Measurements from ENCODE around the gene SPHK1. TPM values are rescaled to one million over a fixed set of nuclear protein-coding genes. Genes with fewer than 3 reads are reported as not detected.

Gene SPHK1
- total RNA-seq, 4 donors from 2014 or later, result 14.7 to 29.2 (median 18.9) TPM

- Histone ChIP-seq H3K4me1 (peaks cover 0 to 45% (median 16%) of the 10 kb centered on the region in 3 donors), H3K36me3 (peaks cover 0 to 5% of the 10 kb centered on the region in 2 donors), H3K4me3 (no peak overlapping the region), H3K27me3 (no peaks in the 10 kb centered on the region), H3K27ac (no peak overlapping the region), H3K9me3 (no peaks in the 10 kb centered on the region)
- ATAC-seq, result no peak
- WGBS, 2 donors (ENCODE audit: low coverage in 1 of 2), result 55% methylated on average over 7 of the region's 11 CpGs; no CpG with 5 or more reads in 1 of the 2 donors
- no peak for TF ChIP-seq CTCF (IDR thresholded peaks at IDR 0.05)
- TF ChIP-seq EP300 (IDR thresholded peaks at IDR 0.05), result no peak
- no peak for TF ChIP-seq POLR2A (IDR thresholded peaks at IDR 0.05)
- TF ChIP-seq POLR2AphosphoS5 (IDR thresholded peaks at IDR 0.05), result no peak
Measured at GRCh38 chr17:76417499-76418143, 33.2 kb downstream of the SPHK1 start.

GRCh38 chr17:76419576-76420260 lies 35.3 kb downstream of the SPHK1 start:
- no peak for TF ChIP-seq EP300 (IDR thresholded peaks at IDR 0.05)
- Histone ChIP-seq H3K9me3 (no peaks in the 10 kb centered on the region), H3K4me1 (peaks cover 0 to 33% (median 11%) of the 10 kb centered on the region in 3 donors), H3K36me3 (peaks cover 0 to 9% of the 10 kb centered on the region in 2 donors), H3K27me3 (no peaks in the 10 kb centered on the region), H3K4me3 (no peak overlapping the region), H3K27ac (no peak overlapping the region)
- 65 to 71% methylated on average over 7 to 10 of the region's 17 CpGs for WGBS, 2 donors (ENCODE audit: low coverage in 1 of 2)
- ATAC-seq, result no peak

- ATAC-seq, result no peak
- H3K36me3 ChIP-seq, result peaks cover 0 to 9% of the 10 kb centered on the region in 2 donors
- no peak for TF ChIP-seq EP300 (IDR thresholded peaks at IDR 0.05)
- no peak for TF ChIP-seq CTCF (IDR thresholded peaks at IDR 0.05)
- TF ChIP-seq POLR2AphosphoS5 (IDR thresholded peaks at IDR 0.05), result no peak
- no peak for TF ChIP-seq POLR2A (IDR thresholded peaks at IDR 0.05)
- H3K4me1 ChIP-seq, result peaks cover 0 to 26% (median 11%) of the 10 kb centered on the region in 3 donors
- H3K4me3 ChIP-seq, result no peak overlapping the region
- 40% methylated on average over 2 of the region's 10 CpGs; no CpG with 5 or more reads in 1 of the 2 donors for WGBS, 2 donors (ENCODE audit: low coverage in 1 of 2)
- H3K9me3 ChIP-seq, result no peaks in the 10 kb centered on the region
- peak overlapping the region in 2 of 4 donors; percentile 1 to 38 for H3K27ac ChIP-seq
- H3K27me3 ChIP-seq, result no peaks in the 10 kb centered on the region
Measured at GRCh38 chr17:76420356-76421043, 36.1 kb downstream of the SPHK1 start.

- Histone ChIP-seq H3K4me3 (no peak overlapping the region), H3K4me1 (peaks cover 0 to 26% (median 11%) of the 10 kb centered on the region in 3 donors), H3K27me3 (no peaks in the 10 kb centered on the region), H3K27ac (peak overlapping the region in 1 of 4 donors; percentile 38), H3K36me3 (peaks cover 0 to 9% of the 10 kb centered on the region in 2 donors), H3K9me3 (no peaks in the 10 kb centered on the region)
- 49 to 52% methylated on average over 5 to 6 of the region's 7 CpGs for WGBS, 2 donors (ENCODE audit: low coverage in 1 of 2)
- no peak for ATAC-seq
- TF ChIP-seq CTCF (IDR thresholded peaks at IDR 0.05) (no peak), POLR2A (IDR thresholded peaks at IDR 0.05) (no peak), POLR2AphosphoS5 (IDR thresholded peaks at IDR 0.05) (no peak), EP300 (IDR thresholded peaks at IDR 0.05) (no peak)
Measured at GRCh38 chr17:76421044-76421407, 36.6 kb downstream of the SPHK1 start.

- TF ChIP-seq POLR2A (IDR thresholded peaks at IDR 0.05) (no peak), EP300 (IDR thresholded peaks at IDR 0.05) (no peak), CTCF (IDR thresholded peaks at IDR 0.05) (no peak), POLR2AphosphoS5 (IDR thresholded peaks at IDR 0.05) (no peak)
- 100% methylated on average over 1 of the region's 8 CpGs; no CpG with 5 or more reads in 1 of the 2 donors for WGBS, 2 donors (ENCODE audit: low coverage in 1 of 2)
- H3K4me1 ChIP-seq, result peaks cover 0 to 31% (median 11%) of the 10 kb centered on the region in 3 donors
- H3K9me3 ChIP-seq, result no peaks in the 10 kb centered on the region
- no peak for ATAC-seq
- peaks cover 0 to 9% of the 10 kb centered on the region in 2 donors for H3K36me3 ChIP-seq
- H3K27me3 ChIP-seq, result no peaks in the 10 kb centered on the region
- H3K4me3 ChIP-seq, result no peak overlapping the region
- no peak overlapping the region for H3K27ac ChIP-seq
Measured at GRCh38 chr17:76422406-76422805, 38.0 kb downstream of the SPHK1 start.
